Trophoblast cell (in vitro differentiated cells and primary cell): ENCODE data around the gene ZBTB20.

Source experiments
- DNase-seq, 2 donors: peaks; one replicate each; pipeline ENCODE4 v3.0.0-alpha.2; 2016
- H2AFZ ChIP-seq: 2 replicates; pipeline ENCODE4 v1.6.1; 2013; ENCODE audit warnings: low read length, moderate library complexity, mild to moderate bottlenecking; ENCODE audit not compliant: insufficient read depth, poor library complexity
- H2AK5ac ChIP-seq: 2 replicates; pipeline ENCODE4 v1.6.1; 2013; ENCODE audit warnings: mild to moderate bottlenecking, low read length
- H2BK120ac ChIP-seq: 2 replicates; pipeline ENCODE4 v1.6.1; 2013; ENCODE audit warnings: low read length, mild to moderate bottlenecking, moderate library complexity; ENCODE audit not compliant: insufficient read depth, poor library complexity
- H2BK12ac ChIP-seq: 2 replicates; pipeline ENCODE4 v1.6.1; 2013; ENCODE audit warnings: mild to moderate bottlenecking, low read length, moderate library complexity
- H2BK5ac ChIP-seq: 2 replicates; pipeline ENCODE4 v1.6.1; 2013; ENCODE audit warnings: low read length, low read depth, moderate library complexity, mild to moderate bottlenecking; ENCODE audit not compliant: poor library complexity
- H3K14ac ChIP-seq: 2 replicates; pipeline ENCODE4 v1.6.1; 2013; ENCODE audit warnings: mild to moderate bottlenecking, low read length
- H3K18ac ChIP-seq: 2 replicates; pipeline ENCODE4 v1.6.1; 2013; ENCODE audit warnings: mild to moderate bottlenecking, low read length
- H3K23ac ChIP-seq: 2 replicates; pipeline ENCODE4 v1.6.1; 2013; ENCODE audit warnings: low read length
- H3K27ac ChIP-seq: 2 replicates; pipeline ENCODE4 v1.5.1; 2013; ENCODE audit warnings: low read depth, mild to moderate bottlenecking, inconsistent platforms, low read length, moderate library complexity
- H3K27me3 ChIP-seq: 2 replicates; pipeline ENCODE4 v1.6.1; 2013; ENCODE audit warnings: inconsistent platforms, mild to moderate bottlenecking, low read length, moderate library complexity; ENCODE audit not compliant: insufficient read depth
- H3K36me3 ChIP-seq, 2 experiments: 1 replicate in 1 of 2; 2 replicates in 1 of 2; pipeline ENCODE4 v1.6.1; 2013; ENCODE audit warnings: low read length in 2 of 2, mild to moderate bottlenecking in 2 of 2, moderate library complexity in 1 of 2; ENCODE audit not compliant: insufficient read depth in 2 of 2, control insufficient read depth in 1 of 2
- H3K4ac ChIP-seq: 2 replicates; pipeline ENCODE4 v1.6.1; 2013; ENCODE audit warnings: low read depth, mild to moderate bottlenecking, low read length, moderate library complexity
- H3K4me1 ChIP-seq, 2 experiments: 1 replicate in 1 of 2; 2 replicates in 1 of 2; pipeline ENCODE4 v1.6.1; 2013; ENCODE audit warnings: low read length in 2 of 2, mild to moderate bottlenecking in 2 of 2, moderate library complexity in 1 of 2; ENCODE audit not compliant: insufficient read depth in 2 of 2, control insufficient read depth in 1 of 2
- H3K4me2 ChIP-seq: 2 replicates; pipeline ENCODE4 v1.6.1; 2013; ENCODE audit warnings: inconsistent platforms, mild to moderate bottlenecking, low read length, moderate library complexity
- H3K4me3 ChIP-seq: 2 replicates; pipeline ENCODE4 v1.5.1; 2013; ENCODE audit warnings: mild to moderate bottlenecking, low read depth, low read length, inconsistent platforms
- H3K79me1 ChIP-seq: one replicate; pipeline ENCODE4 v1.6.1; 2013; ENCODE audit warnings: low read length
- H3K79me2 ChIP-seq: 2 replicates; pipeline ENCODE4 v1.6.1; 2013; ENCODE audit warnings: low read length, mild to moderate bottlenecking; ENCODE audit not compliant: control insufficient read depth, insufficient read depth, poor library complexity
- H3K9ac ChIP-seq: 2 replicates; pipeline ENCODE4 v1.6.1; 2013; ENCODE audit warnings: mild to moderate bottlenecking, low read length
- H3K9me3 ChIP-seq: 2 replicates; pipeline ENCODE4 v1.6.1; 2013; ENCODE audit warnings: low read depth, mild to moderate bottlenecking, control low read depth, inconsistent platforms, low read length; ENCODE audit not compliant: insufficient read depth
- H4K12ac ChIP-seq: 2 replicates; pipeline ENCODE4 v1.6.1; 2013; ENCODE audit warnings: low read depth, mild to moderate bottlenecking, low read length, moderate library complexity
- H4K8ac ChIP-seq: 2 replicates; pipeline ENCODE4 v1.6.1; 2013; ENCODE audit warnings: low read depth, mild to moderate bottlenecking, low read length, moderate library complexity
- H4K91ac ChIP-seq: one replicate; pipeline ENCODE4 v1.6.1; 2013; ENCODE audit warnings: low read depth, mild to moderate bottlenecking, low read length, moderate library complexity
- WGBS: extraction: QIAGEN DNeasy Blood & Tissue Kit; methylation state at CpG from one replicate; pipeline ENCODE4 v1.1.7; 2013; ENCODE audit warnings: missing lambda C conversion rate; ENCODE audit not compliant: insufficient read length, insufficient coverage; ENCODE audit errors: extremely low coverage; 5-methylcytosine and 5-hydroxymethylcytosine counted together

ZBTB20 gene

DNA sequence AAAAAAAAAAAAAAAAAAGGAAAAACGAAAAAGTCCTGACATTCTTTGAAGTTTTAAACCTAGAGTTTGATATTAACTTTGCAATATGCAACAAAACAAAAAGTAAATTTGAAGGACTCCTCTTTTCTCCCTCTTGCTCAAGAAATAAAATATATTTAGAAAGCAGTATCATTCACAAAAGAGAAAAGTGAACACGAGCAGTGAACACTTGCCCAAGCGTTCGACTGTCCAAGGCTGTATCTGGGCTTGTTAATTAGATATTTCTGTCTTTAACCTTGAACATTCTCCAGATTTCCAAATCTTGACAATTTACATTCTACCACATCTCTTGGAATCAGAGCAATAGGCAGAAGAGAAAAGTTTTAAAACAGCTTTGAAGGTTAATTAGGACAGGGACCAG lies 495.5 kb downstream of the ZBTB20 start:
- H3K9ac ChIP-seq = no peak overlapping the region
- no peak overlapping the region for H2BK5ac ChIP-seq
- no peak overlapping the region for H2BK12ac ChIP-seq
- H3K79me1 ChIP-seq = no peaks in the 10 kb centered on the region
- H3K36me3 ChIP-seq = no peaks in the 10 kb centered on the region
- no peak overlapping the region for H3K4ac ChIP-seq
- H4K91ac ChIP-seq = no peak overlapping the region
- no CpG with 5 or more reads among the region's 4 CpGs for WGBS
- H4K8ac ChIP-seq = no peak overlapping the region
- no peak overlapping the region for H3K4me2 ChIP-seq
- H3K4me1 ChIP-seq = no peaks in the 10 kb centered on the region
- H3K18ac ChIP-seq = no peak overlapping the region
- no peak overlapping the region for H3K23ac ChIP-seq
- H3K4me3 ChIP-seq = no peak overlapping the region
- H2BK120ac ChIP-seq = no peak overlapping the region
- no peak overlapping the region for H3K27ac ChIP-seq
- H3K14ac ChIP-seq = no peak overlapping the region
- H4K12ac ChIP-seq = no peak overlapping the region
- H2AK5ac ChIP-seq = no peak overlapping the region
- no peaks in the 10 kb centered on the region for H3K79me2 ChIP-seq
- H3K9me3 ChIP-seq = no peaks in the 10 kb centered on the region
- no peak overlapping the region for H2AFZ ChIP-seq
- DNase-seq = no peak
- no peaks in the 10 kb centered on the region for H3K27me3 ChIP-seq

- Histone ChIP-seq H3K36me3 (no peaks in the 10 kb centered on the region), H2BK5ac (no peak overlapping the region), H3K4me2 (no peak overlapping the region), H3K27ac (no peak overlapping the region), H3K18ac (no peak overlapping the region), H3K27me3 (no peaks in the 10 kb centered on the region), H3K4ac (no peak overlapping the region), H2AK5ac (no peak overlapping the region), H3K9me3 (no peaks in the 10 kb centered on the region), H2BK120ac (no peak overlapping the region), H3K14ac (no peak overlapping the region), H2BK12ac (no peak overlapping the region), H3K9ac (no peak overlapping the region), H2AFZ (no peak overlapping the region), H3K4me1 (no peaks in the 10 kb centered on the region), H4K8ac (no peak overlapping the region), H4K91ac (no peak overlapping the region), H3K4me3 (no peak overlapping the region), H3K79me2 (no peaks in the 10 kb centered on the region), H3K23ac (no peak overlapping the region), H3K79me1 (no peaks in the 10 kb centered on the region), H4K12ac (no peak overlapping the region)
- no CpG with 5 or more reads among the region's 3 CpGs for WGBS
- DNase-seq = no peak
These were observed 496.3 kb downstream of the ZBTB20 start for GRCh38 chr3:114650808-114651207.

GRCh38 chr3:114649331-114649730 lies 497.8 kb downstream of the ZBTB20 start:
- Histone ChIP-seq H2BK120ac (no peak overlapping the region), H3K18ac (no peak overlapping the region), H3K27me3 (no peaks in the 10 kb centered on the region), H3K79me2 (no peaks in the 10 kb centered on the region), H3K9ac (no peak overlapping the region), H2AFZ (no peak overlapping the region), H3K14ac (no peak overlapping the region), H4K12ac (no peak overlapping the region), H3K36me3 (no peaks in the 10 kb centered on the region), H3K23ac (no peak overlapping the region), H4K91ac (no peak overlapping the region), H4K8ac (no peak overlapping the region), H2BK12ac (no peak overlapping the region), H3K27ac (no peak overlapping the region), H3K4me2 (no peak overlapping the region), H3K4ac (no peak overlapping the region), H3K9me3 (no peaks in the 10 kb centered on the region), H2BK5ac (no peak overlapping the region), H3K4me1 (no peaks in the 10 kb centered on the region), H2AK5ac (no peak overlapping the region), H3K79me1 (no peaks in the 10 kb centered on the region), H3K4me3 (no peak overlapping the region)
- no peak for DNase-seq

- no CpG with 5 or more reads among the region's 2 CpGs for WGBS
- H3K4ac ChIP-seq = no peak overlapping the region
- no peak overlapping the region for H2BK120ac ChIP-seq
- H2BK5ac ChIP-seq = no peak overlapping the region
- no peaks in the 10 kb centered on the region for H3K79me2 ChIP-seq
- no peak overlapping the region for H3K4me3 ChIP-seq
- H4K91ac ChIP-seq = no peak overlapping the region
- no peaks in the 10 kb centered on the region for H3K4me1 ChIP-seq
- no peaks in the 10 kb centered on the region for H3K36me3 ChIP-seq
- H3K9me3 ChIP-seq = no peaks in the 10 kb centered on the region
- no peak overlapping the region for H3K27ac ChIP-seq
- H3K9ac ChIP-seq = no peak overlapping the region
- H3K23ac ChIP-seq = no peak overlapping the region
- H2AFZ ChIP-seq = no peak overlapping the region
- no peak overlapping the region for H3K4me2 ChIP-seq
- H3K14ac ChIP-seq = no peak overlapping the region
- H2BK12ac ChIP-seq = no peak overlapping the region
- no peak for DNase-seq
- no peaks in the 10 kb centered on the region for H3K79me1 ChIP-seq
- H2AK5ac ChIP-seq = no peak overlapping the region
- H3K27me3 ChIP-seq = no peaks in the 10 kb centered on the region
- H3K18ac ChIP-seq = no peak overlapping the region
- no peak overlapping the region for H4K8ac ChIP-seq
- H4K12ac ChIP-seq = no peak overlapping the region
These were observed 500.6 kb downstream of the ZBTB20 start for GRCh38 chr3:114646526-114646925.

GRCh38 chr3:114645392-114645791 lies 501.7 kb downstream of the ZBTB20 start:
- no peak overlapping the region for H2AFZ ChIP-seq
- no peaks in the 10 kb centered on the region for H3K79me2 ChIP-seq
- no peak overlapping the region for H2BK120ac ChIP-seq
- DNase-seq = no peak
- H3K4me1 ChIP-seq = no peaks in the 10 kb centered on the region
- H4K91ac ChIP-seq = no peak overlapping the region
- H3K27me3 ChIP-seq = no peaks in the 10 kb centered on the region
- no peak overlapping the region for H3K4me2 ChIP-seq
- no peaks in the 10 kb centered on the region for H3K79me1 ChIP-seq
- H3K23ac ChIP-seq = no peak overlapping the region
- no peak overlapping the region for H3K4ac ChIP-seq
- H3K27ac ChIP-seq = no peak overlapping the region
- no peak overlapping the region for H2AK5ac ChIP-seq
- H3K14ac ChIP-seq = no peak overlapping the region
- no peak overlapping the region for H2BK5ac ChIP-seq
- no peaks in the 10 kb centered on the region for H3K9me3 ChIP-seq
- H2BK12ac ChIP-seq = no peak overlapping the region
- H3K9ac ChIP-seq = no peak overlapping the region
- H3K18ac ChIP-seq = no peak overlapping the region
- no peak overlapping the region for H4K12ac ChIP-seq
- no peak overlapping the region for H4K8ac ChIP-seq
- no peaks in the 10 kb centered on the region for H3K36me3 ChIP-seq
- no CpG with 5 or more reads among the region's 1 CpG for WGBS
- no peak overlapping the region for H3K4me3 ChIP-seq
